ENCODE data around the gene SCUBE1.

- TF ChIP-seq GATA3 (IDR thresholded peaks at IDR 0.05; ENCODE audit: low read depth, low read length) = no peak
- TF ChIP-seq GATA2 (IDR thresholded peaks at IDR 0.05; ENCODE audit: low read depth, low read length) = no peak
These were observed 85.6 kb downstream of the SCUBE1 start for GRCh38 chr22:43257549-43257948.
